Neural progenitor cell (in vitro differentiated cells): ENCODE data around the gene R3HCC1L. TPM values are rescaled to one million over a fixed set of nuclear protein-coding genes. Genes with fewer than 3 reads are reported as not detected.
"Not testable (repeated sequence)": the region's sequence is repeated elsewhere in the genome, so short reads cannot be mapped to it uniquely, and the experiment has no call there.

Source experiments
- DNase-seq: peaks from one replicate; pipeline ENCODE4 v3.0.0-alpha.2; 2016; ENCODE audit warnings: low spot score
- H2AFZ ChIP-seq: fragments of 200-600 bp; sonication (generic); replicated peaks from 2 replicates; pipeline ENCODE4 v1.6.1; 2016; ENCODE audit warnings: antibody characterized with exemption
- H3F3A ChIP-seq: fragments of 200-600 bp; sonication (generic); 2 replicates; pipeline ENCODE4 v1.6.1; 2016; ENCODE audit warnings: antibody characterized with exemption, low read depth
- H3K27ac ChIP-seq: fragments of 200-600 bp; sonication (generic); 2 replicates; pipeline ENCODE4 v1.5.1; 2016; ENCODE audit warnings: mild to moderate bottlenecking
- H3K27me3 ChIP-seq: fragments of 200-600 bp; sonication (generic); 2 replicates; pipeline ENCODE4 v1.6.1; 2016; ENCODE audit warnings: mild to moderate bottlenecking, moderate library complexity
- H3K36me3 ChIP-seq: fragments of 200-600 bp; sonication (generic); 2 replicates; pipeline ENCODE4 v1.5.1; 2016
- H3K4me1 ChIP-seq: fragments of 200-600 bp; sonication (generic); 2 replicates; pipeline ENCODE4 v1.6.1; 2016; ENCODE audit warnings: mixed run types
- H3K4me2 ChIP-seq: fragments of 200-600 bp; sonication (generic); 2 replicates; pipeline ENCODE4 v1.6.1; 2016
- H3K4me3 ChIP-seq: fragments of 200-600 bp; sonication (generic); 2 replicates; pipeline ENCODE4 v1.5.1; 2016
- H3K79me2 ChIP-seq: fragments of 200-600 bp; sonication (generic); 2 replicates; pipeline ENCODE4 v1.6.1; 2016; ENCODE audit warnings: low read depth
- H3K9ac ChIP-seq: fragments of 200-600 bp; sonication (generic); 2 replicates; pipeline ENCODE4 v1.6.1; 2016
- H3K9me3 ChIP-seq: fragments of 200-600 bp; sonication (generic); 2 replicates; pipeline ENCODE4 v1.5.1; 2016; ENCODE audit warnings: low read depth
- H4K20me1 ChIP-seq: fragments of 200-600 bp; sonication (generic); 2 replicates; pipeline ENCODE4 v1.6.1; 2016; ENCODE audit warnings: low read depth
- H3K27ac Mint-ChIP-seq: 3 replicates; pipeline ENCODE4 v1.8.0; 2021; ENCODE audit warnings: mixed read lengths
- H3K27me3 Mint-ChIP-seq: 2 replicates; pipeline ENCODE4 v1.8.0; 2022; ENCODE audit warnings: low read depth, mild to moderate bottlenecking, inconsistent platforms, moderate library complexity, mixed read lengths; ENCODE audit not compliant: insufficient read depth
- H3K36me3 Mint-ChIP-seq: 3 replicates; pipeline ENCODE4 v1.8.0; 2021; ENCODE audit warnings: mixed read lengths
- H3K4me1 Mint-ChIP-seq: 3 replicates; pipeline ENCODE4 v1.8.0; 2021; ENCODE audit warnings: mixed read lengths
- H3K4me3 Mint-ChIP-seq: 3 replicates; pipeline ENCODE4 v1.8.0; 2021; ENCODE audit warnings: mild to moderate bottlenecking, moderate library complexity, mixed read lengths
- H3K9me3 Mint-ChIP-seq: 3 replicates; pipeline ENCODE4 v1.8.0; 2020; ENCODE audit warnings: mixed read lengths
- CTCF ChIP-seq: fragments of 200-600 bp; sonication (generic); IDR thresholded peaks from 2 replicates; pipeline ENCODE4 v1.5.1; 2017; ENCODE audit warnings: antibody characterized with exemption, mild to moderate bottlenecking
- EZH2 ChIP-seq: fragments of 200-600 bp; sonication (generic); IDR thresholded peaks from 2 replicates; pipeline ENCODE4 v1.6.1; 2017; ENCODE audit warnings: antibody characterized with exemption, mild to moderate bottlenecking, moderate library complexity
- EZH2phosphoT487 ChIP-seq: fragments of 200-600 bp; sonication (generic); IDR thresholded peaks from 2 replicates; pipeline ENCODE4 v1.6.1; 2017; ENCODE audit warnings: antibody characterized with exemption
- total RNA-seq: library from RNA; depleted of rRNA; stranded (reverse); fragments of >200 nt; gene quantifications from 2 replicates; pipeline ENCODE4 v1.2.3, GENCODE V29; 2015; ENCODE audit warnings: low replicate concordance

Gene R3HCC1L
- total RNA-seq, 1 donor from 2014 or later = 26.8 TPM

- TF ChIP-seq EZH2 = no peak
- no peak for TF ChIP-seq CTCF
- TF ChIP-seq EZH2phosphoT487 = no peak
- Histone ChIP-seq H3K9me3 (no peaks in the 10 kb centered on the region), H3K36me3 (no peaks in the 10 kb centered on the region), H3K4me1 (no peaks in the 10 kb centered on the region), H3K27ac (no peak overlapping the region), H3K4me3 (no peak overlapping the region), H3K79me2 (peaks cover 6% of the 10 kb centered on the region), H3K4me2 (no peak overlapping the region), H4K20me1 (no peaks in the 10 kb centered on the region), H3F3A (no peaks in the 10 kb centered on the region), H3K9ac (no peak overlapping the region), H2AFZ (no peak overlapping the region), H3K27me3 (no peaks in the 10 kb centered on the region)
- Mint-ChIP-seq H3K36me3 (peaks cover 7% of the 10 kb centered on the region), H3K4me1 (peaks cover 3% of the 10 kb centered on the region), H3K27me3 (peaks cover 2% of the 10 kb centered on the region), H3K4me3 (no peak overlapping the region), H3K27ac (no peak overlapping the region), H3K9me3 (peaks cover 14% of the 10 kb centered on the region)
- no peak for DNase-seq
Measured at GRCh38 chr10:98226508-98227144, 92.2 kb downstream of the R3HCC1L start.

DNA sequence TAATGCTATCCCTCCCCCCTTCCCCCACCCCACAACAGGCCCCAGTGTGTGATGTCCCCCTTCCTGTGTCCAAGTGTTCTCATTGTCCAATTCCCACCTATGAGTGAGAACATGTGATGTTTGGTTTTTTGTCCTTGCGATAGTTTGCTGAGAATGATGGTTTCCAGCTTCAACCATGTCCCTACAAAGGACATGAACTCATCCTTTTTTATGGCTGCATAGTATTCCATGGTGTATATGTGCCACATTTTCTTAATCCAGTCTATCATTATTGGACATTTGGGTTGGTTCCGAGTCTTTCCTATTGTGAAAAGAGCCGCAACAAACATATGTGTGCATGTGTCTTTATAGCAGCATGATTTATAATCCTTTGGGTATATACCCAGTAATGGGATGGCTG, 93.3 kb downstream of the R3HCC1L start:
- H3K27me3 Mint-ChIP-seq, H3K36me3 Mint-ChIP-seq, H3K79me2 ChIP-seq, H3K4me2 ChIP-seq, H3K4me1 ChIP-seq, H2AFZ ChIP-seq, H3K4me3 ChIP-seq, H3F3A ChIP-seq, H3K27me3 ChIP-seq, H3K36me3 ChIP-seq, DNase-seq, H3K4me3 Mint-ChIP-seq, H3K27ac Mint-ChIP-seq, H3K4me1 Mint-ChIP-seq, H3K27ac ChIP-seq, H3K9me3 ChIP-seq, H3K9ac ChIP-seq, H4K20me1 ChIP-seq: not testable (repeated sequence)
- peaks cover 14% of the 10 kb centered on the region for H3K9me3 Mint-ChIP-seq

GRCh38 chr10:98228266-98228665, 93.8 kb downstream of the R3HCC1L start:
- H2AFZ ChIP-seq, DNase-seq, H3K36me3 ChIP-seq, H4K20me1 ChIP-seq, H3K4me3 Mint-ChIP-seq, H3K9ac ChIP-seq, H3K27ac Mint-ChIP-seq, H3K27ac ChIP-seq, H3K4me3 ChIP-seq, H3K4me2 ChIP-seq, H3F3A ChIP-seq, H3K79me2 ChIP-seq, H3K27me3 ChIP-seq, H3K4me1 ChIP-seq, H3K36me3 Mint-ChIP-seq, H3K4me1 Mint-ChIP-seq, H3K27me3 Mint-ChIP-seq, H3K9me3 ChIP-seq: not testable (repeated sequence)
- H3K9me3 Mint-ChIP-seq = peaks cover 14% of the 10 kb centered on the region

- no peaks in the 10 kb centered on the region for H3K4me1 ChIP-seq
- Mint-ChIP-seq H3K36me3 (peaks cover 7% of the 10 kb centered on the region), H3K27ac (no peak overlapping the region), H3K27me3 (peaks cover 2% of the 10 kb centered on the region), H3K4me3 (no peak overlapping the region), H3K4me1 (peaks cover 3% of the 10 kb centered on the region), H3K9me3 (peaks cover 14% of the 10 kb centered on the region)
- H3K79me2 ChIP-seq = no peaks in the 10 kb centered on the region
- no peak overlapping the region for H3K27ac ChIP-seq
- TF ChIP-seq CTCF = no peak
- no peak for TF ChIP-seq EZH2phosphoT487
- TF ChIP-seq EZH2 = no peak
- H3K36me3 ChIP-seq = no peaks in the 10 kb centered on the region
- no peaks in the 10 kb centered on the region for H3K9me3 ChIP-seq
- H3K9ac ChIP-seq = no peak overlapping the region
- no peaks in the 10 kb centered on the region for H4K20me1 ChIP-seq
- H2AFZ ChIP-seq = no peak overlapping the region
- no peak for DNase-seq
- no peaks in the 10 kb centered on the region for H3F3A ChIP-seq
- no peak overlapping the region for H3K4me2 ChIP-seq
- no peaks in the 10 kb centered on the region for H3K27me3 ChIP-seq
- H3K4me3 ChIP-seq = no peak overlapping the region
Measured at GRCh38 chr10:98231417-98231816, 97.0 kb downstream of the R3HCC1L start.
